ENCODE results near the gene C1QTNF3.

GRCh38 chr5:34028349-34028748, 14.7 kb downstream of the C1QTNF3 start:
- no peak for TF ChIP-seq CTCF (IDR thresholded peaks at IDR 0.05)
- TF ChIP-seq EZH2 (IDR thresholded peaks at IDR 0.05; ENCODE audit: borderline replicate concordance, insufficient read depth, low read depth, low read length, poor library complexity, severe bottlenecking) = no peak
